Measurements from ENCODE around the gene FARP2. TPM values are rescaled to one million over a fixed set of nuclear protein-coding genes. Genes with fewer than 3 reads are reported as not detected.
A peak's percentile ranks its signal among the peaks of the same experiment; 100 is the strongest.

The FARP2 gene
- total and polyA plus RNA-seq, 2 of the 13 experiments (the other 11 are each of a cell fraction or from before 2014, with no cell fraction given), result 28.0 to 45.4 TPM

DNA sequence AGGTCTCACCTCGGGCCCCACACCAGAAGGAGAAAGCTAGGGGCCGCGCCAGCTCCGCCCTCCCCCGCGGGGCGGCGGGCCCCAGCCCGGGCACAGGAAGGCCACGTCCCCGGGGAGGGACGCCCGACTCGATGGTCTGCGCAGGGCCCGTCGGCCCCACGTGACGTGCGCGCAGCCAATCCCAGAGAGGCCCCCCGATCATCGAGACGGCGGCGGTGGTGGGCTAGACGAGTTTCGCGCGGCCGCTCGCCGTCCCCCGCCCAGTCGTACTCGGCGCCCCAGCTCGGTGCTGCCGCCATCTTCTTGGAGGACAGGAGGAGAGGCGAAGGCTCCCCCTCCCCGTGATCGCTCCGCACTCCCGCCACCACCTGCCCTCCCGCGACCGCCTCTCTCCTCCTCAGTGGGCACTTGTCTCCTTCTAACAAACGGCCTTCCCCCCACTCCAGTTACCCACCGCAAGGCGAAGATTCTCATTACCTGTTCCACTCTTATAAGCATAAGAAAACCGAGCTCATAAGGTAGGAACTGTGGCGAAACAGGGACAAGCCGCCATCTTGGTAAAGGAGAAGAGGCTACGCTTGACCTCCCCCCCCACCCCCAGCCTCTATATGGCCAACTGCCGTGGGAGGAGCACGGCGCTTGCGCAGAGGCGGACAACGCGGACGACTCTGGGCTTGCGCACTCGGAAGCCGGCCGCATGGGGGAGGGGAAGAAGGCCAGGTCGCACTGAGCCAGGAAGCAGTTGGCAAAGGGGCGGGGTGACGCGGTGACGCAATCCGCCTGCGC is 40.8 kb upstream of the FARP2 start, which contains the start of gene HDLBP (continued):
- TF ChIP-seq, protein P1, sequence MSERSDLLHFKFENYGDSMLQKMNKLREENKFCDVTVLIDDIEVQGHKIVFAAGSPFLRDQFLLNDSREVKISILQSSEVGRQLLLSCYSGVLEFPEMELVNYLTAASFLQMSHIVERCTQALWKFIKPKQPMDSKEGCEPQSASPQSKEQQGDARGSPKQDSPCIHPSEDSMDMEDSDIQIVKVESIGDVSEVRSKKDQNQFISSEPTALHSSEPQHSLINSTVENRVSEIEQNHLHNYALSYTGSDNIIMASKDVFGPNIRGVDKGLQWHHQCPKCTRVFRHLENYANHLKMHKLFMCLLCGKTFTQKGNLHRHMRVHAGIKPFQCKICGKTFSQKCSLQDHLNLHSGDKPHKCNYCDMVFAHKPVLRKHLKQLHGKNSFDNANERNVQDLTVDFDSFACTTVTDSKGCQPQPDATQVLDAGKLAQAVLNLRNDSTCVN (CRISPR knock-in tag; IDR thresholded peaks at IDR 0.05; ENCODE audit: borderline replicate concordance), result no peak; the same call in 1 of the 2 replicates
- TF ChIP-seq PPARG (CRISPR knock-in tag; conservative IDR thresholded peaks at IDR 0.05), result no peak
- TF ChIP-seq NCOA1 (CRISPR knock-in tag; IDR thresholded peaks at IDR 0.05), result peak; percentile 17; the same call in 1 of the 2 replicates
- TF ChIP-seq, protein P2, sequence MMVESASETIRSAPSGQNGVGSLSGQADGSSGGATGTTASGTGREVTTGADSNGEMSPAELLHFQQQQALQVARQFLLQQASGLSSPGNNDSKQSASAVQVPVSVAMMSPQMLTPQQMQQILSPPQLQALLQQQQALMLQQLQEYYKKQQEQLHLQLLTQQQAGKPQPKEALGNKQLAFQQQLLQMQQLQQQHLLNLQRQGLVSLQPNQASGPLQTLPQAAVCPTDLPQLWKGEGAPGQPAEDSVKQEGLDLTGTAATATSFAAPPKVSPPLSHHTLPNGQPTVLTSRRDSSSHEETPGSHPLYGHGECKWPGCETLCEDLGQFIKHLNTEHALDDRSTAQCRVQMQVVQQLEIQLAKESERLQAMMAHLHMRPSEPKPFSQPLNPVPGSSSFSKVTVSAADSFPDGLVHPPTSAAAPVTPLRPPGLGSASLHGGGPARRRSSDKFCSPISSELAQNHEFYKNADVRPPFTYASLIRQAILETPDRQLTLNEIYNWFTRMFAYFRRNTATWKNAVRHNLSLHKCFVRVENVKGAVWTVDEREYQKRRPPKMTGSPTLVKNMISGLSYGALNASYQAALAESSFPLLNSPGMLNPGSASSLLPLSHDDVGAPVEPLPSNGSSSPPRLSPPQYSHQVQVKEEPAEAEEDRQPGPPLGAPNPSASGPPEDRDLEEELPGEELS (CRISPR knock-in tag; IDR thresholded peaks at IDR 0.05), result peak; percentile 67
- TF ChIP-seq, protein P3, sequence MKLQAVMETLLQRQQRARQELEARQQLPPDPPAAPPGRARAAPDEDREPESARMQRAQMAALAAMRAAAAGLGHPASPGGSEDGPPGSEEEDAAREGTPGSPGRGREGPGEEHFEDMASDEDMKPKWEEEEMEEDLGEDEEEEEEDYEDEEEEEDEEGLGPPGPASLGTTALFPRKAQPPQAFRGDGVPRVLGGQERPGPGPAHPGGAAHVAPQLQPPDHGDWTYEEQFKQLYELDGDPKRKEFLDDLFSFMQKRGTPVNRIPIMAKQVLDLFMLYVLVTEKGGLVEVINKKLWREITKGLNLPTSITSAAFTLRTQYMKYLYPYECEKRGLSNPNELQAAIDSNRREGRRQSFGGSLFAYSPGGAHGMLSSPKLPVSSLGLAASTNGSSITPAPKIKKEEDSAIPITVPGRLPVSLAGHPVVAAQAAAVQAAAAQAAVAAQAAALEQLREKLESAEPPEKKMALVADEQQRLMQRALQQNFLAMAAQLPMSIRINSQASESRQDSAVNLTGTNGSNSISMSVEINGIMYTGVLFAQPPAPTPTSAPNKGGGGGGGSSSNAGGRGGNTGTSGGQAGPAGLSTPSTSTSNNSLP (IDR thresholded peaks at IDR 0.05; ENCODE audit: low read depth, low read length), result 0 out of 2 replicates have a peak, but pooled peaks have one; percentile 8
- peak; percentile 94 for TF ChIP-seq ZFP90 (CRISPR knock-in tag; IDR thresholded peaks at IDR 0.05; ENCODE audit: borderline replicate concordance)
- no peak for TF ChIP-seq ZNF431 (CRISPR knock-in tag; IDR thresholded peaks at IDR 0.05; ENCODE audit: borderline replicate concordance, low read depth)
- TF ChIP-seq, protein P4, sequence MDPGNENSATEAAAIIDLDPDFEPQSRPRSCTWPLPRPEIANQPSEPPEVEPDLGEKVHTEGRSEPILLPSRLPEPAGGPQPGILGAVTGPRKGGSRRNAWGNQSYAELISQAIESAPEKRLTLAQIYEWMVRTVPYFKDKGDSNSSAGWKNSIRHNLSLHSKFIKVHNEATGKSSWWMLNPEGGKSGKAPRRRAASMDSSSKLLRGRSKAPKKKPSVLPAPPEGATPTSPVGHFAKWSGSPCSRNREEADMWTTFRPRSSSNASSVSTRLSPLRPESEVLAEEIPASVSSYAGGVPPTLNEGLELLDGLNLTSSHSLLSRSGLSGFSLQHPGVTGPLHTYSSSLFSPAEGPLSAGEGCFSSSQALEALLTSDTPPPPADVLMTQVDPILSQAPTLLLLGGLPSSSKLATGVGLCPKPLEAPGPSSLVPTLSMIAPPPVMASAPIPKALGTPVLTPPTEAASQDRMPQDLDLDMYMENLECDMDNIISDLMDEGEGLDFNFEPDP (CRISPR knock-in tag; conservative IDR thresholded peaks at IDR 0.05), result no peak
- peak; percentile 89 for TF ChIP-seq RXRA (CRISPR knock-in tag; IDR thresholded peaks at IDR 0.05)
- TF ChIP-seq BRCA1 (CRISPR knock-in tag; IDR thresholded peaks at IDR 0.05), result no peak
- TF ChIP-seq ZNF432 (CRISPR knock-in tag; IDR thresholded peaks at IDR 0.05; ENCODE audit: borderline replicate concordance), result no peak; the same call in 1 of the 2 replicates
- TF ChIP-seq HMG20B (CRISPR knock-in tag; conservative IDR thresholded peaks at IDR 0.05), result no peak; the same call in none of the 2 replicates
- no peak for TF ChIP-seq TCF7L2 (IDR thresholded peaks at IDR 0.05; ENCODE audit: low read depth, low read length)
- TF ChIP-seq ZNF256 (CRISPR knock-in tag; conservative IDR thresholded peaks at IDR 0.05), result no peak
- peak; percentile 90 for TF ChIP-seq GABPB1 (CRISPR knock-in tag; IDR thresholded peaks at IDR 0.05)
- TF ChIP-seq CHD4 (IDR thresholded peaks at IDR 0.05; ENCODE audit: borderline replicate concordance, low read length), result 0 out of 2 replicates have a peak, but pooled peaks have one; percentile 18
- TF ChIP-seq KLF16 (CRISPR knock-in tag; IDR thresholded peaks at IDR 0.05), result peak in 1 of 2 experiments; percentile 81; a peak in 2 of 4 replicates
- peak; percentile 93; the same call in 1 of the 2 replicates for TF ChIP-seq ZNF790 (CRISPR knock-in tag; IDR thresholded peaks at IDR 0.05; ENCODE audit: borderline replicate concordance)
- no peak for TF ChIP-seq PLRG1 (conservative IDR thresholded peaks at IDR 0.05)
- peak; percentile 82 for TF ChIP-seq KMT2A (CRISPR knock-in tag; IDR thresholded peaks at IDR 0.05)
- no peak for TF ChIP-seq SATB2 (CRISPR knock-in tag; IDR thresholded peaks at IDR 0.05)
- TF ChIP-seq MEIS1 (CRISPR knock-in tag; IDR thresholded peaks at IDR 0.05; ENCODE audit: borderline replicate concordance), result peak; percentile 94
- peak; percentile 92 for TF ChIP-seq ZNF788 (CRISPR knock-in tag; IDR thresholded peaks at IDR 0.05; ENCODE audit: borderline replicate concordance)
- peak; percentile 85; the same call in 1 of the 2 replicates for TF ChIP-seq ZNF383 (CRISPR knock-in tag; IDR thresholded peaks at IDR 0.05; ENCODE audit: borderline replicate concordance)

All from HepG2 (cell line).